SU-DHL-6 (cell line): ENCODE data around the gene ADAT1.

Source experiments
- H2AFZ ChIP-seq: fragments of 200-600 bp; sonication (generic); 2 replicates; pipeline ENCODE4 v1.6.1; 2014; ENCODE audit warnings: low read depth, mild to moderate bottlenecking, moderate library complexity, mixed read lengths, antibody characterized with exemption, low read length; ENCODE audit not compliant: severe bottlenecking
- H3F3A ChIP-seq: fragments of 200-600 bp; shearing (Covaris generic); 2 replicates; pipeline ENCODE4 v1.6.0; 2016; ENCODE audit warnings: antibody characterized with exemption, mild to moderate bottlenecking; ENCODE audit not compliant: insufficient read depth
- H3K27ac ChIP-seq: fragments of 200-600 bp; sonication (generic); 2 replicates; pipeline ENCODE4 v1.5.1; 2016; ENCODE audit warnings: low read depth, mild to moderate bottlenecking, low read length, moderate library complexity, mixed read lengths
- H3K27me3 ChIP-seq: fragments of 200-600 bp; sonication (generic), shearing (Covaris generic); 2 replicates; pipeline ENCODE4 v1.6.0; 2014; ENCODE audit warnings: mild to moderate bottlenecking, low read length
- H3K36me3 ChIP-seq: fragments of 200-600 bp; sonication (generic); 2 replicates; pipeline ENCODE4 v1.6.1; 2014; ENCODE audit warnings: mild to moderate bottlenecking, low read length, mixed read lengths
- H3K4me2 ChIP-seq: fragments of 300-600, 200-600 bp; shearing (Covaris generic), sonication (generic); 2 replicates; pipeline ENCODE4 v1.6.0; 2014; ENCODE audit warnings: low read length, low read depth, mild to moderate bottlenecking; ENCODE audit not compliant: poor library complexity, severe bottlenecking
- H3K4me3 ChIP-seq: fragments of 200-600 bp; sonication (generic); 2 replicates; pipeline ENCODE4 v1.5.1; 2014; ENCODE audit warnings: antibody characterized with exemption, low read length, mild to moderate bottlenecking, mixed read lengths; ENCODE audit not compliant: insufficient read depth, poor library complexity, severe bottlenecking
- H3K79me2 ChIP-seq: fragments of 200-600 bp; sonication (generic); 2 replicates; pipeline ENCODE4 v1.6.1; 2014; ENCODE audit warnings: mild to moderate bottlenecking, low read length, moderate library complexity; ENCODE audit not compliant: insufficient read depth
- H3K9ac ChIP-seq: fragments of 200-600 bp; sonication (generic); 2 replicates; pipeline ENCODE4 v1.7.0; 2014; ENCODE audit warnings: mild to moderate bottlenecking, low read length
- H3K9me2 ChIP-seq: fragments of 200-600 bp; sonication (generic); replicated peaks from 2 replicates; pipeline ENCODE4 v1.6.1; 2014; ENCODE audit warnings: low read length; ENCODE audit not compliant: insufficient read depth
- H3K9me3 ChIP-seq: fragments of 200-600 bp; sonication (generic); 2 replicates; pipeline ENCODE4 v1.6.1; 2014; ENCODE audit warnings: low read length, mixed read lengths; ENCODE audit not compliant: insufficient read depth
- H4K20me1 ChIP-seq: fragments of 200-600 bp; sonication (generic); 2 replicates; pipeline ENCODE4 v1.6.1; 2014; ENCODE audit warnings: low read depth, mild to moderate bottlenecking, antibody characterized with exemption, low read length, moderate library complexity, mixed read lengths
- EZH2phosphoT487 ChIP-seq: fragments of 200-600 bp; sonication (generic), shearing (Covaris generic); conservative IDR thresholded peaks from 2 replicates; pipeline ENCODE4 v1.6.1; 2018; ENCODE audit warnings: mild to moderate bottlenecking, antibody characterized with exemption, low read length, moderate library complexity, mixed read lengths
- TF ChIP-seq, protein P1 (sequence below): fragments of 200-600 bp; sonication (generic); IDR thresholded peaks from one replicate; pipeline ENCODE4 v1.5.1; 2017; ENCODE audit warnings: antibody characterized with exemption, mild to moderate bottlenecking, low read length, moderate library complexity; ENCODE audit not compliant: insufficient read depth, poor library complexity, severe bottlenecking

ADAT1 gene

DNA sequence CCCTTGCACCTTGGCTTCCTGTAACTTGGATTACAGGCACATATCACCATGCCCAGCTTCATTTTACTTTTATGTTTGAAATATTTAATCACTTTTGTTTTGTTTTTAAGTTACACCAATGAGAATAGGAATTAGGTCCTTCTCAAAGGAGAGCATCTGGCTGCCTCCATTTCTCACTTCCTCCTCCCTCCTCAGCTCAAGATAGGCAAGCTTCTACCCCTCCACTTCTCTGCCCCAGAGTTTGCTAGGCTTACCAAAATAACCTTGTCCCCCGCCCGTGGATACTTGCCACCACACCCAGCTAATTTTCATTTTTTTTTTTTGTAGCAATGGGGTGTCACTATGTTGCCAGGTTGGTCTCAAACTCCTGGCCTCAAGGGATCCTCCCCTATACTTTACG, 39.0 kb downstream of the ADAT1 start:
- Histone ChIP-seq H3K4me2 (no peak overlapping the region), H3F3A (peaks cover 5% of the 10 kb centered on the region; the same call in 1 of the 2 replicates), H4K20me1 (no peaks in the 10 kb centered on the region)

DNA sequence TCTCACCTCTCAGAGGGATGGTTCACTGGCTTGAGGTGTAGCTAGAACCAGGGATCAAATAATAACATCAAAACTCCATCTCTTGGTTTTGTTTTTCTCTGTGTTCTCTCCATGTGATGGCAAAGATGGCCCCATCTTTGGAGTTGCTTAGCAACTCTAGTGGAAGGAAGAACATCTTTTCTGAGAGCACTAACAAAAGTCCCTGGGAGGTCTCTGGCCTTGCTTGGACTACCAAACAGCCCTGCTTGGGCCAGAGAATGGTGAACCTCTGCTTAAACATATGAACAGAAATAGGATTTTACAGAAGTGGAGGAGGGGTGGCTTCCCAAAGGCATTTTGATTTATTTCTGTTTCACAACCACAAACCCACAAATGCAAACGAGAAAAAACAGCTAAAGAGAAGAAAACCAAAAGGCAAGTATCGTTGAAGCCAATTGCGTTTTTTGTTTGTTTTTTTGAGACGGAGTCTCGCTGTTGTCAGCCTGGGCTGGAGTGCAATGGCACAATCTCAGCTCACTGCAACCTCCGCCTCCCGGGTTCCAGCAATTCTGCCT, 43.7 kb downstream of the ADAT1 start:
- Histone ChIP-seq H3K4me3 (no peak overlapping the region), H2AFZ (no peak overlapping the region), H3K27ac (no peak overlapping the region), H3K9me3 (no peaks in the 10 kb centered on the region), H3K4me2 (no peak overlapping the region), H4K20me1 (no peaks in the 10 kb centered on the region), H3K36me3 (peaks cover 16% of the 10 kb centered on the region; the same call in 1 of the 2 replicates), H3K9ac (no peak overlapping the region), H3K79me2 (no peaks in the 10 kb centered on the region; the same call in 1 of the 2 replicates), H3F3A (peaks cover 5% of the 10 kb centered on the region; the same call in 1 of the 2 replicates), H3K9me2 (no peaks in the 10 kb centered on the region), H3K27me3 (no peaks in the 10 kb centered on the region)
- TF ChIP-seq EZH2phosphoT487, result no peak
- TF ChIP-seq, protein P1, sequence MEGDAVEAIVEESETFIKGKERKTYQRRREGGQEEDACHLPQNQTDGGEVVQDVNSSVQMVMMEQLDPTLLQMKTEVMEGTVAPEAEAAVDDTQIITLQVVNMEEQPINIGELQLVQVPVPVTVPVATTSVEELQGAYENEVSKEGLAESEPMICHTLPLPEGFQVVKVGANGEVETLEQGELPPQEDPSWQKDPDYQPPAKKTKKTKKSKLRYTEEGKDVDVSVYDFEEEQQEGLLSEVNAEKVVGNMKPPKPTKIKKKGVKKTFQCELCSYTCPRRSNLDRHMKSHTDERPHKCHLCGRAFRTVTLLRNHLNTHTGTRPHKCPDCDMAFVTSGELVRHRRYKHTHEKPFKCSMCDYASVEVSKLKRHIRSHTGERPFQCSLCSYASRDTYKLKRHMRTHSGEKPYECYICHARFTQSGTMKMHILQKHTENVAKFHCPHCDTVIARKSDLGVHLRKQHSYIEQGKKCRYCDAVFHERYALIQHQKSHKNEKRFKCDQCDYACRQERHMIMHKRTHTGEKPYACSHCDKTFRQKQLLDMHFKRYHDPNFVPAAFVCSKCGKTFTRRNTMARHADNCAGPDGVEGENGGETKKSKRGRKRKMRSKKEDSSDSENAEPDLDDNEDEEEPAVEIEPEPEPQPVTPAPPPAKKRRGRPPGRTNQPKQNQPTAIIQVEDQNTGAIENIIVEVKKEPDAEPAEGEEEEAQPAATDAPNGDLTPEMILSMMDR, result no peak

More for the DNA sequence above, 39.0 kb downstream of the ADAT1 start:
- TF ChIP-seq, protein P1, result no peak
- TF ChIP-seq EZH2phosphoT487, result no peak
- no peak overlapping the region for H3K9ac ChIP-seq
- H3K9me2 ChIP-seq, result no peaks in the 10 kb centered on the region
- no peaks in the 10 kb centered on the region for H3K79me2 ChIP-seq
- no peaks in the 10 kb centered on the region for H3K27me3 ChIP-seq
- no peaks in the 10 kb centered on the region for H3K36me3 ChIP-seq
- no peak overlapping the region for H3K27ac ChIP-seq
- no peak overlapping the region for H2AFZ ChIP-seq
- H3K4me3 ChIP-seq, result no peak overlapping the region
- H3K9me3 ChIP-seq, result no peaks in the 10 kb centered on the region

DNA sequence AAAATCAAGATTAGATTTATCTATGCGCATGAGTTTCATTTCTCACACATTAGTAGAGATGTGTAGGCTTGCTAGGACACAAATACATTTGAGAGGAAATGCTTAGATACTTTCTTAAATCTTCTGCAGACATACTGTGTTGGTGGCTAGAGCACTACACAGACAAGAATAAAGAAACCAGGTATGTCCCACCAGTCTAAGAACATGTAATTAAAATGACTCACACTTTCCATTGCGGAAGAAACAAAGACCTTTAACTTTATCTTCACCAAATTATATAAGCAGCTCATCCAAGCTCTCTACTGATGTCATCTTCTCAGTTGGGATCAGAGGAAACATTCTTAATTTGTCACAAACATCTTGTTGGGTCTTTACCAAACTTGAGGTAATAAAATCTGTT, 44.4 kb downstream of the ADAT1 start:
- H3K36me3 ChIP-seq, result peaks cover 17% of the 10 kb centered on the region; the same call in 1 of the 2 replicates
- H3F3A ChIP-seq, result peaks cover under 1% of the 10 kb centered on the region; the same call in 1 of the 2 replicates

More for the DNA sequence above, 44.4 kb downstream of the ADAT1 start:
- Histone ChIP-seq H3K9me2 (no peaks in the 10 kb centered on the region), H3K9ac (no peak overlapping the region), H2AFZ (no peak overlapping the region), H3K27me3 (no peaks in the 10 kb centered on the region), H3K4me3 (no peak overlapping the region), H3K79me2 (no peaks in the 10 kb centered on the region; the same call in 1 of the 2 replicates), H3K4me2 (no peak overlapping the region), H3K9me3 (no peaks in the 10 kb centered on the region), H3K27ac (no peak overlapping the region), H4K20me1 (no peaks in the 10 kb centered on the region)
- TF ChIP-seq EZH2phosphoT487, result no peak
- TF ChIP-seq, protein P1, result no peak
